Suprapubic skin (tissue), 4 donors: Measurements from ENCODE around the gene MATR3.

ENCODE experiments used
- EP300 ChIP-seq: sonication (generic); formaldehyde crosslinking; IDR thresholded peaks from one replicate; pipeline ENCODE4 v1.6.1; 2017; ENCODE audit warnings: antibody characterized with exemption
- POLR2AphosphoS5 ChIP-seq, 3 donors: sonication (generic); formaldehyde crosslinking; IDR thresholded peaks; one replicate each; pipeline ENCODE4 v1.6.1; 2017; ENCODE audit warnings: antibody characterized with exemption in 3 of 3
- TF ChIP-seq, protein P1 (sequence below), 2 donors: fragments of 200-600 bp in 1 of 2; fragments of 450-650 bp in 1 of 2; sonication (generic) in 1 of 2; IDR thresholded peaks; one replicate each; pipeline ENCODE4 v1.5.1; 2016 to 2019; ENCODE audit warnings: antibody characterized with exemption in 2 of 2, mild to moderate bottlenecking in 1 of 2, moderate library complexity in 1 of 2

DNA sequence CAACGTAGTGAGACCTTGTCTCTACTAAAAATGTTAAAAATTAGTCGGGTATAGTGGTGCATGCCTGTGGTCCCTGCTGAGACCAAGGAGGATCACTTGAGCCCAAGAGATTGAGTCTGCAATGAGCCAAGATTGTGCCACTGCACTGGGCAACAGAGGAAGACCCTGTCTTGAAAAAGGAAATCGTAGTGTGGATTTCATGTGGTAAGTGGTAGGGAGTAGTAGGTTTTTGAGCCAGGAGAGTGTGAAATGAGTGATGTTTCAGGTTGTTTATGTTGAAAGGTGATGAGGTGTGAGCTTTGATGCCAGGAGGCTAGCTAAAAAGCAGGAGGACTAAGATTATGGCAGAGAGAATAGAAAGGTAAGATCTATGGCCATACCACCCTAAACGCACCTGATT lies 5.9 kb downstream of the MATR3 start:
- TF ChIP-seq, protein P1, sequence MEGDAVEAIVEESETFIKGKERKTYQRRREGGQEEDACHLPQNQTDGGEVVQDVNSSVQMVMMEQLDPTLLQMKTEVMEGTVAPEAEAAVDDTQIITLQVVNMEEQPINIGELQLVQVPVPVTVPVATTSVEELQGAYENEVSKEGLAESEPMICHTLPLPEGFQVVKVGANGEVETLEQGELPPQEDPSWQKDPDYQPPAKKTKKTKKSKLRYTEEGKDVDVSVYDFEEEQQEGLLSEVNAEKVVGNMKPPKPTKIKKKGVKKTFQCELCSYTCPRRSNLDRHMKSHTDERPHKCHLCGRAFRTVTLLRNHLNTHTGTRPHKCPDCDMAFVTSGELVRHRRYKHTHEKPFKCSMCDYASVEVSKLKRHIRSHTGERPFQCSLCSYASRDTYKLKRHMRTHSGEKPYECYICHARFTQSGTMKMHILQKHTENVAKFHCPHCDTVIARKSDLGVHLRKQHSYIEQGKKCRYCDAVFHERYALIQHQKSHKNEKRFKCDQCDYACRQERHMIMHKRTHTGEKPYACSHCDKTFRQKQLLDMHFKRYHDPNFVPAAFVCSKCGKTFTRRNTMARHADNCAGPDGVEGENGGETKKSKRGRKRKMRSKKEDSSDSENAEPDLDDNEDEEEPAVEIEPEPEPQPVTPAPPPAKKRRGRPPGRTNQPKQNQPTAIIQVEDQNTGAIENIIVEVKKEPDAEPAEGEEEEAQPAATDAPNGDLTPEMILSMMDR (IDR thresholded peaks at IDR 0.05), result no peak
- TF ChIP-seq EP300 (no peak), POLR2AphosphoS5 (IDR thresholded peaks at IDR 0.05) (no peak)
